ENCODE data around the gene AMD1. TPM values are rescaled to one million over a fixed set of nuclear protein-coding genes. Genes with fewer than 3 reads are reported as not detected.
"Not testable (repeated sequence)": the region's sequence is repeated elsewhere in the genome, so short reads cannot be mapped to it uniquely, and the experiment has no call there.

The AMD1 gene
- total and polyA plus RNA-seq, 3 donors from 2014 or later = 47.9 to 109 (median 85.6) TPM

DNA sequence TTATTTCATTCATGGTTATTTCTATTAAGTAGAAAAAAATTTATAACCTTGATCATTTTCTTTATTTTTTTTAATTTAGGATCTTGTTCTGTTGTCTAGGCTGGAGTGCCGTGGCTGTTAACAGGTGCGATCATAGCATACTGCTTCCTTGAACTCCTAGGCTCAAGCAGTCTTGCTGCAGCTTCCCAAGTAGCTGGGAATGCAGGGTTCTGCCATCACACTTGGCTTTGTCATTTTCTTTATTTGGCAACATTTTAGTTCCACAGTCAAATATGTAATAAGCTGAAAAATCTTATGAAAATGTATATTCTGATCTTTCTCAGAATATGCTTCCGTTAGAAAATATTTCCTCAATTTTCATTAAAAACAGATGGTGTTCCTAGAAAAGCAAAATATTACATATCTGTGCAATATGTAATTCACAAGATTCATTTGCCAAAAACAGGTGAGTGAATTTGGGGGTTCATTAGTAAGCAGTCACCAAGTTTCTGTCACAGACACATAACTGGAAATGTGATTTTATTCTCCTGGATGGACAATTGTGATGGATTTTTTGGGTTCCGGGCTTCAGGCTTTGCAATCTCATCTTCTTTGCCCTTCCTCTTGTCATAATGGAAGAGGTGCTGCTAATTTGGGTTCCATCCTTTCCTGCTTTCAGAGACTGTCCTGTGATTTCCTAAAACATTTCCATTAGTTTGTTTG is 21.5 kb downstream of the AMD1 start:
- Histone ChIP-seq H3K36me3 (ENCODE audit: low read depth, missing control alignments) (no peaks in the 10 kb centered on the region), H3K27ac (no peak overlapping the region), H3K4me3 (no peak overlapping the region), H3K9me3 (no peaks in the 10 kb centered on the region), H3K4me1 (peaks cover 6% of the 10 kb centered on the region), H3K27me3 (no peaks in the 10 kb centered on the region)
- intact Hi-C loops (cut with DNase I; ENCODE audit: low total_unique reads) = no loop called here
- 90 to 94% methylated on average over 4 of the region's 4 CpGs for WGBS, 2 donors
- no peak for DNase-seq
- TF ChIP-seq POLR2A (IDR thresholded peaks at IDR 0.05) (no peak), CTCF (IDR thresholded peaks at IDR 0.05) (no peak)

DNA sequence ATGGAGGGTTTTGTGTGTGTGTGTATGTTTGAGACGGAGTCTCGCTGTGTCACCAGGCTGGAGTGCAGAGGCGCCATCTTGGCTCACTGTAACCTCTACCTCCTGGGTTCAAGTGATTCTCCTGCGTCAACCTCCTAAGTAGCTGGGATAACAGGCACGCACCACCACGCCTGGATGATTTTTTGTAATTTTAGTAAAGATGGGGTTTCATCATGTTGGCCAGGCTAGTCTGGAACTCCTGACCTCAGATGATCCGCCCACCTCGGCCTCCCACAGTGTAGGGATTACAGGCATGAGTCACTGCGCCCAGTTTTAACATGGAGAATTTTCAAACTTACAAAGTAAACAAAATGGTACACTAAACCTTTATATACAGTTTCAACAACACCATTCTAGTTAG is 22.8 kb downstream of the AMD1 start:
- H3K9me3 ChIP-seq = no peaks in the 10 kb centered on the region
- TF ChIP-seq CTCF (IDR thresholded peaks at IDR 0.05) (no peak), POLR2A (IDR thresholded peaks at IDR 0.05) (no peak)
- no peak overlapping the region for H3K4me3 ChIP-seq
- no peaks in the 10 kb centered on the region for H3K27me3 ChIP-seq
- intact Hi-C loops (cut with DNase I; ENCODE audit: low total_unique reads) = no loop called here
- H3K4me1 ChIP-seq = no peaks in the 10 kb centered on the region
- DNase-seq = no peak
- H3K27ac ChIP-seq = no peak overlapping the region
- no peaks in the 10 kb centered on the region for H3K36me3 ChIP-seq (ENCODE audit: low read depth, missing control alignments)
- WGBS, 2 donors = 92 to 95% methylated on average over 9 of the region's 9 CpGs

DNA sequence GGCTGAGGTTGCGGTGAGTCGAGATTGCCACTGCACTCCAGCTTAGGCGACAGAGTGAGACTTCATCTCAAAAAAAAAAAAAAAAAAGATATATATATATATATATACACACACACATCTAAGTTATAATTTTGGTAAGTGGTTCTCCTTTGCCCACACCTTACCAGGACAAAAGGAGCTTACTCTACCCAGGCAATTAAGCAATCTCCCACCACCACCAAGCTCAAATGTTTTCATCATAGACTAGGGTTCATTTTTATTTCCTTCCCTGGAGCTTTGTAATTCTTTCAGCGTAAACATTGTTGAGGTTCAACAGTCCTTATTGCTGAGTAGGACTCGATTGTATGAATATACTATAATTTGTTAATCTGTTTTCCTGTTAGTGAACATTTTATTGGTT is 23.5 kb downstream of the AMD1 start:
- 91 to 92% methylated on average over 5 of the region's 5 CpGs for WGBS, 2 donors
- H3K4me3 ChIP-seq = no peak overlapping the region
- intact Hi-C loops (cut with DNase I; ENCODE audit: low total_unique reads) = no loop called here
- no peak for TF ChIP-seq CTCF (IDR thresholded peaks at IDR 0.05)
- H3K9me3 ChIP-seq = no peaks in the 10 kb centered on the region
- H3K27ac ChIP-seq = no peak overlapping the region
- H3K27me3 ChIP-seq = no peaks in the 10 kb centered on the region
- DNase-seq = no peak
- no peaks in the 10 kb centered on the region for H3K36me3 ChIP-seq (ENCODE audit: low read depth, missing control alignments)
- H3K4me1 ChIP-seq = no peaks in the 10 kb centered on the region

DNA sequence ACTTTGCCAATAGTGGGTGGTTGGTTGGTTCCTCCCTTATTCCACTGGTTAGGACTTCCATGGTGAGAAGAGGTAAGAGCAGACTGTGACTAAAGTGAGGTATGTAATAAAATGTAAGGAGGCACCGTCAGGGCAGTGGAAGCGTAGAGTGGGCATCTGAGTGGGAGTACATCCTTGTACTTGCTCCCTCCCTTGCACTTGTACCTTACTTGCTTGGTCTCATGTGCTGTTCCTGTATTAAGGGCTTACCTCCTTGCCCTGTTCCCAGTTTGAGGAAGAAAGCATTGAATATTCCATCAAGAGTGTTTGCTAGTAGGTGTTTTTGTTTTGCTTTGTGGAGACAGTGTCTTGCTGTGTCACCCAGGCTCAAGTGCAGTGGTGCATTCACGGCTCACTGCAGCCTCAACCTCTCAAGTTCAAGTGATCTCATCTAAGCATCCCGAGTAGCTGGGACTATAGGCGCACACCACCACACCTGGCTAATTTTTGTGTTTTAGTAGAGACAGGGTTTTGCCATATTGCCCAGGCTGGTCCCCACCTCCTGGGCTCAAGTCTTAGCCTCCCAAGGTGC is 25.5 kb downstream of the AMD1 start:
- Histone ChIP-seq H3K36me3 (ENCODE audit: low read depth, missing control alignments) (no peaks in the 10 kb centered on the region), H3K9me3 (no peaks in the 10 kb centered on the region), H3K4me1 (no peaks in the 10 kb centered on the region), H3K27ac (no peak overlapping the region), H3K4me3 (no peak overlapping the region), H3K27me3 (no peaks in the 10 kb centered on the region)
- intact Hi-C loops (cut with DNase I; ENCODE audit: low total_unique reads) = no loop called here
- 85 to 87% methylated on average over 4 to 5 of the region's 5 CpGs for WGBS, 2 donors
- TF ChIP-seq POLR2A (IDR thresholded peaks at IDR 0.05) (no peak), CTCF (IDR thresholded peaks at IDR 0.05) (no peak)
- no peak for DNase-seq

GRCh38 chr6:110901601-110902000 is 27.0 kb downstream of the AMD1 start:
- intact Hi-C loops (cut with DNase I; ENCODE audit: low total_unique reads); H3K36me3 ChIP-seq (ENCODE audit: low read depth, missing control alignments); H3K27me3 ChIP-seq; H3K9me3 ChIP-seq; DNase-seq; H3K4me3 ChIP-seq; H3K27ac ChIP-seq; H3K4me1 ChIP-seq: not testable (repeated sequence)
- 88 to 92% methylated on average over 8 of the region's 8 CpGs for WGBS, 2 donors

Measured in testis (tissue), 3 donors.